Fibroblast of skin of left biceps (primary cell): ENCODE measurements around the gene SELENOO.

Source experiments
- DNase-seq, 2 experiments: peaks; one replicate each; pipeline ENCODE4 v3.0.0-alpha.2; 2013; ENCODE audit warnings: low read depth in 2 of 2

Gene SELENOO

DNA sequence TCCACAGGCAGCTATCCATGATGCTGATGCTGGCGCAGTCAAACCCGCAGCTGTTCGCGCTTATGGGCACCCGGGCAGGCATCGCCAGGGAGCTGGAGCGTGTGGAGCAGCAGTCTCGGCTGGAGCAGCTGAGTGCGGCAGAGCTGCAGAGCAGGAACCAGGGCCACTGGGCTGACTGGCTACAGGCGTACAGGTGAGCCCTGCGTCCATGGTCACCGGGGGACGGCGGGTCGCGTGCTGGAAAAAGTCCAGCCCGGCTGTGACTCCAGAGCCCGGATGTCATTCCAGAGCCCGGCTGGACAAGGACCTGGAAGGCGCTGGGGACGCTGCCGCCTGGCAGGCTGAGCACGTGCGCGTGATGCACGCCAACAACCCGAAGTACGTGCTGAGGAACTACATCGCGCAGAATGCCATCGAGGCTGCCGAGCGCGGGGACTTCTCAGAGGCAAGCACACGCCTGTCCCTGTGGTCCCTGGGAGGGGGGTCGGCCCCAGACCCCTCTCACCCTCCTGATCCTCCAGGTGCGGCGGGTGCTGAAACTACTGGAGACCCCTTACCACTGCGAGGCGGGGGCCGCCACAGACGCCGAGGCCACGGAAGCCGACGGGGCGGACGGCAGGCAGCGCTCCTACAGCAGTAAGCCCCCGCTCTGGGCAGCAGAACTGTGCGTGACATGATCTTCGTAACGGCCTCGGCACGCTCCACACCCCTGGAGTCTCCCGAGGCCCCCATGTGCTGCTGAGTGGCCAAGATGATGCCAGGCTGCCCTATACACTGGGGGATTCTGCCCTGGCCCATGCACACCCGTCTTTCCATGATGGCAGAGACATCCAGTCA, 16.1 kb downstream of the SELENOO start:
- no peak for DNase-seq

DNA sequence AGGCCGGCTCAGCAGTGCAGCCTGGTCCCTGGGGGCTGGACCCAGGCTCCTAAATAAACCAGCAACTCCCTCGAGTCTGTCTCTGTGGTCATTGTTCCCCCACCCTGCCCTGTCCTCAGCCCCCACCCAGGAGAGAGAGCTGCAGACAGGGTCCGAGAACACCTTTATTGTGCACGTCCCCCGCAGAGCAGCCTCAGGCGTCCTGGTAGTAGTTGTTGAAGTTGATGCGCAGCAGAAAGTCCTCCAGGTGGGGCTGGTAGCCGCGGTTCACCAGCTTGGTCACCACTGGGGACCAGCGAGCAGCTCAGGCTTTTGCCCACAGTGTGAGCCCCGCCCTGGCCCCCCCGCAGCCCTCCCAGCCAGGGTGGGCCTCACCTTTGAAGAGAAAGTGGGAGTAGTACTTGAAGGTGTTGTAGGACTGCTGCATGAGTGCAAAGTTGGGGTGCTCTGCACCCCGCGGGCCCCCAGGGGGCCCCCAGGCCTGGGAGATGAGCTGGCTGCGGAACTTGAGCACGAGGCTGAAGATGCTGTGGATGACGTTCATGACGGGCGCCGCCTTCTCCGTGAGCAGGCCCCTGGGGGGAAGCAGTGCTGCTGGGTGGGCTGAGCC, 16.8 kb downstream of the SELENOO start:
- no peak for DNase-seq

- DNase-seq, result no peak
Measured at GRCh38 chr22:50218153-50218995, 17.6 kb downstream of the SELENOO start.

GRCh38 chr22:50218996-50219727, 18.4 kb downstream of the SELENOO start:
- DNase-seq, result peak; percentile 42 to 47

- no peak for DNase-seq
Measured at GRCh38 chr22:50219800-50220602, 19.2 kb downstream of the SELENOO start.

GRCh38 chr22:50220603-50221409, 20.0 kb downstream of the SELENOO start:
- no peak for DNase-seq

DNA sequence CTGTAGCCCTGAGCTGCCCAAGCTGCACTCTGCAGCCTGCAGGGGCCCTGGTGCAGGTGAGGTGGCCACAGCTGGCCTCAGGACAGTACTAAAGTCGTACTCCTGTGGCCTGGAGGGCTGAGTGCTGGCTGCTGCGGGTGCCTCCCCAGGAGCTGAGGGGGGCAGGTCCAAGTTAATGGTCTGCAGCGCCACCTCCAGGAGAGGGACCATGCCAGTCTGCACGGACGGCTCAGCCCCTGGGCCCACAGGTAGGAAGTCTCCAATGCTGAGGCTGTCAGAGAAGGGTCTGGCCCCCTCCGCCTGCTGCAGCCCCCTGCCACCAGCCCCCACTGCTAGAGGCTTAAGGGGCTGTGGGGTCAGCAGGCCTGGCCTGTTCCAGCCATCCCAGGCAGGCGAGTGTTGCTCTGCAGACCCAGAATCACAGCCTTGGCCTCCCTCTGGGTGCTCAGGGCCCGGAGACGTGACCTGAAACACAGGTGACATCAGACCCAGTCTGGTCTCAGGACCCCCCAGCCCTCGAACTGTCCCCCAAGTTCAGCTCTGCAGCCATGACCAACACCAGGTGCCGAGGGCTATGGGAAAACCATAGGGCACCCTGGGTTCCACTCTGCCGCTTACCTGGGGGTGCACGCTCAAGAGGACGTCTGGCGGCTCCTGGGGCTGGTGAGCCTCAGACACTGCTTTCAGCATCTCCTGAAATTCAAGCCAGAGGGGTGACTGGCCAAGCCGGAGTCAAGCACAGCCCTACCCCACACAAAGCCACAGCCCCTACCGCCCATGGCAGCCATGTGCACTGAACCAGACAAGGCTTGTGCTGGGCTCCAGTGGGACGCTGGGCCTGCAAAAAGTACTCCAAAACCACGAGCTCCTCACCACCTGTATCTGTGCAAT, 20.8 kb downstream of the SELENOO start:
- no peak for DNase-seq

DNA sequence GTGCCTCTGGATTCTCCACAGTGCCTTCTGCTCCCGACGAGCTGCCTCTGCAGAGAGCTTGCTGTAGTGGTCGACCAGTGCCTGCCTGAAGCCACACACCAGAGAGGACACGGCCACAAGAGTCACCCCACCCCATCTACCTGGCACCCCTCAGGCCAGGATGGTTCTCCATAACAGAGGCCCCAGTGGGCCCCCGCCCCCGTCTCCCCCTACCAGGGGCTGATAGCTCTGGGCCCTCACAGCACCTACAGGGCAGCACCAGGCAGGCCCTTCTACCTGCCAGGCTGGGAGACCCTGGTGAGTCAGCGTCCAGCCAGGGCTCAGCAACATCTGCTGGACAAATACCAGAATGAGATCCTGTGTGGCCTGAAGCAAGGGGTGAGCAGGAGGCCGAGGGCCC, 21.7 kb downstream of the SELENOO start:
- no peak for DNase-seq

- no peak for DNase-seq
Measured at GRCh38 chr22:50224071-50224470, 23.3 kb downstream of the SELENOO start.

GRCh38 chr22:50225200-50225969, 24.6 kb downstream of the SELENOO start:
- DNase-seq, result no peak

GRCh38 chr22:50226063-50226874, 25.5 kb downstream of the SELENOO start:
- no peak for DNase-seq

GRCh38 chr22:50226875-50227165, 26.0 kb downstream of the SELENOO start:
- DNase-seq, result no peak

DNA sequence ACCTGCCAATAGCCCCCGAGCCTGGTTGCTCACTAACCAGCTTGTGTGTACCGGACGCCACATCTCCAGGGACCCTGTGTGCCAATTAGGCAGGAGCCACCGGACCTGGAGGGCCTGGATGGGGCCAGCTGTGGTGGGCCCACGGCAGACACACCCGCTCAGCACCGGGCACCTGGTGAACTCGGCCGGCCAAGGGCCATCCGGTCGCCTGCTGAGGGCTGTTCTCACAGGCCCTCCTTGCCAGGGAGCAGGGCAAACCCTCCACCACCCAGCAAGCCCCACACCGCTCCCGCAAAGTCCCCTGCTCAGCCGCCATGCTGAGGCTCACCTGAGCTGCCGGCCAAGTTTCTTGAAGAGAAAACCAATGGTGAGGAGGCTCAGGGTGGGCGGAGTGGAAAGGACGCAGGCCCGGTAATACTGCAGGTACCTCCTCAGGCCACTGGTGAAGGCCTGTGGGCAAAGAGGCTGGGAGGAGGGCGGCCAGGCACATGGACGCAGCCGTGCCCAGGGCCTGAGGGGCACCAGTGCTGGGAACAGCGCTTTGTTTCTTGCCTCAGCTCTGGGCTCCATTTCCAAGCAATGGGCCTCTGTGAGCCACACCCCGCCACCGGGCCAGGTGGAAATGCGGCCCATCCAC, 26.9 kb downstream of the SELENOO start:
- DNase-seq, result no peak

DNA sequence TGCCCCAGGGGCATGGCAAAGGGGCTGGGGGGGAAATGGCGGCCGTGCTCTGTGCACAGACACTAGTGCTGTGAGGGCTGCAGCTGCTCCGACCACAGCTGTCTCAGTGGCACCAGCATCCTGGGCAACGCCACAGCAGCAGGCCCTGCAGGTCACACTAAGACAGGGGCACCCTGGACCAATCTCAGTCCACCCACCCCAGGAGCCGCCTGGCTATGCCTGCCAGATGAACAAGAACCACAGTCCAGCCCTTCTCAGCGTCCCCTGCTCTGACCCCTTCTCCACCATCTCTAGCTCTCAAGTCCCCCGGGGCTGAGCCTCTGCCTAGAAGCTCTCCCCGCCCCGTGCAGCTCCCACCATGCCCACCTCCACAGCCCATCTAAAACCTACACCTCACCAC, 27.6 kb downstream of the SELENOO start:
- no peak for DNase-seq

DNA sequence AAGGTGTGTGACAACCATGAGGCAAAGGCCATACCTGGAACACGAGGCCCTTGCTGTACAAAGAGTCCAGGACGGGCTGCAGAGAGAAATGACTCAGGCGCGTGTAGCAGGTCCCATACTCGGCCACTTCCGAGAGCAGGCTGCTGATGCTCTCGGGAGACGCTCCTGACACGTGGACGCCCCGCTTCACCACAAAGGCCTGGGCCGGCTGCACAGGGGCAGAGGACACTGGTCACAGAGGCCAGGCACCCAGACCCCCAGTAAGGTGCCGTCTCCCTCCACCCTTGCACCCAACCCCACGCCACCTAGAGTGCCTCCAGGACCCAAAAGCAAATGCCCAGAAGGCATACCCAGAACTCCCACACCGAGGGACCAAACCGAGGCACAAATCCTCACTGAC, 28.6 kb downstream of the SELENOO start:
- DNase-seq, result no peak

DNA sequence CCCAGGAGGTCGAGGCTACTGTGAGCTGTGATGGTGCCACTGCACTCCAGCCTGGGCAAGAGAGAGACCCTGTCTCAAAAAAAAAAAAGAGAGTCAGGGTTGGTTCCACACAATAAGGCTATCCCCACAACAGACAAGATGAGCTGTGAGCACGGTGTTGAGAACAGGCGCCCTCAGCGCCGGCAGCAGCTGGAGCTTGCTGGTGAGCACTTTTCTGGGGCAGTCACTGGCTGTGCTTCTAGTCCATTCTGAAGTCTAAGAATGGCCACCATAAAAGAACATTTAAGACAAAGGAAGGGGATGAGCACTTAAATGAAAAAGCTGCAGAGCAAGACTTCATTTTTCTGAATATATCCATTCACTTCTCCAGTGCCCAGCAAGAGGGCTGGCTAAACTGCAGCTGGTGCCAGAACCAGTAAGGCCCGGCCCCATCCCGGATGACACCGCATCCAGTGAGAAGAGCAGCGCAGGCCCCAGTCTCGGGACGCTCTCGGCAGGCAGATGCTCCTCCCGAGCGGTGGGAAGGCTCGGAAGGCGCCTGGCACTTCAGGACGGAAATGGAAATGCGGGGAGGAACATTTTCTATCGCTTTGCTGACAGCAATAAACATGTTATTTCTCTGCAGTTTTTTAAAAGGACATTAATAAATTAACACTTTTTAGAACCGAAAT, 31.8 kb downstream of the SELENOO start:
- no peak for DNase-seq

DNA sequence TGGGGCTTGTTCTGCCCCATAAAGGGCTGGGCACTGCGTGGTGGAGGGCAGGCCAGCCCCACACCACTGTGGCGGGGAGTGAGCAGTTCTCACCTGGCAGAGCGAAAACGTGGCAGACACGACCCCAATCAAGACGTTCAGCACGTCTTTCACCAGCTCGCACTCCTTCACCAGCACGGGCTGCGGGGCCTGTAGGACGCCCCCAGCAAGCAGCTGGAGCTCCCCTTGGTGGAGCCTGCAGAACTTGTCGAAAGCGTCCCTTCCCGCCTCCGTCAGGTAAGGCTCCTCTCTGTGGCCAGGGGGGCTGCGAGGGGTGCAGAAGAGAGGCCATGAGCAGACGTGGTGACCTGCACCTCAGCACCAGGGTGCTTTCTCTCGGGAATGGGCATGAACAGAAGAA, 32.4 kb downstream of the SELENOO start:
- DNase-seq, result no peak
